Measurements from ENCODE around the gene BCL11B. TPM values are rescaled to one million over a fixed set of nuclear protein-coding genes. Genes with fewer than 3 reads are reported as not detected.

Gene BCL11B
- total RNA-seq, 2 experiments from 2014 or later: not detected

GRCh38 chr14:99192028-99192621, 79.9 kb downstream of the BCL11B start:
- Histone ChIP-seq H3K4me1 (ENCODE audit: insufficient read depth, low read length, poor library complexity, severe bottlenecking) (no peaks in the 10 kb centered on the region), H3K79me2 (ENCODE audit: insufficient read depth, low read depth, low read length) (no peaks in the 10 kb centered on the region), H4K20me1 (ENCODE audit: insufficient read depth, low read length) (no peaks in the 10 kb centered on the region), H3K4me3 (ENCODE audit: low read depth, low read length, poor library complexity, severe bottlenecking) (no peak overlapping the region), H3K27ac (ENCODE audit: low read depth, low read length, poor library complexity, severe bottlenecking) (no peak overlapping the region), H3K4me2 (ENCODE audit: low read length) (no peak overlapping the region), H2AFZ (ENCODE audit: low read length) (no peak overlapping the region), H3K36me3 (ENCODE audit: insufficient read depth, low read length) (no peaks in the 10 kb centered on the region), H3K9me2 (ENCODE audit: insufficient read depth, low read length) (no peaks in the 10 kb centered on the region), H3K9me3 (ENCODE audit: low read length) (no peaks in the 10 kb centered on the region)
- POLR2A ChIA-PET: no interaction called here
- intact Hi-C loops (cut with micrococcal nuclease; ENCODE audit: unreplicated experiment): no loop called here
- TF ChIP-seq EZH2phosphoT487 (IDR thresholded peaks at IDR 0.05; ENCODE audit: borderline replicate concordance, low read depth, low read length) (no peak), CTCF (conservative IDR thresholded peaks at IDR 0.05; ENCODE audit: low read length) (no peak)
- CTCF ChIA-PET (ENCODE audit: unreplicated experiment): no interaction called here
- no peak for DNase-seq (ENCODE audit: low spot score)
- BruUV-seq (replicated peaks): no TSS peak

GRCh38 chr14:99191395-99192027, 80.5 kb downstream of the BCL11B start:
- H3K9me2 ChIP-seq (ENCODE audit: insufficient read depth, low read length): no peaks in the 10 kb centered on the region
- ChIA-PET POLR2A (no interaction called here), CTCF (ENCODE audit: unreplicated experiment) (no interaction called here)
- H3K79me2 ChIP-seq (ENCODE audit: insufficient read depth, low read depth, low read length): no peaks in the 10 kb centered on the region
- intact Hi-C loops (cut with micrococcal nuclease; ENCODE audit: unreplicated experiment): no loop called here
- BruUV-seq (replicated peaks): no TSS peak
- H2AFZ ChIP-seq (ENCODE audit: low read length): no peak overlapping the region
- H3K4me1 ChIP-seq (ENCODE audit: insufficient read depth, low read length, poor library complexity, severe bottlenecking): no peaks in the 10 kb centered on the region
- no peaks in the 10 kb centered on the region for H3K36me3 ChIP-seq (ENCODE audit: insufficient read depth, low read length)
- no peak overlapping the region for H3K4me3 ChIP-seq (ENCODE audit: low read depth, low read length, poor library complexity, severe bottlenecking)
- no peak overlapping the region for H3K27ac ChIP-seq (ENCODE audit: low read depth, low read length, poor library complexity, severe bottlenecking)
- no peak overlapping the region for H3K4me2 ChIP-seq (ENCODE audit: low read length)
- DNase-seq (ENCODE audit: low spot score): no peak
- no peaks in the 10 kb centered on the region for H3K9me3 ChIP-seq (ENCODE audit: low read length)
- H4K20me1 ChIP-seq (ENCODE audit: insufficient read depth, low read length): no peaks in the 10 kb centered on the region
- TF ChIP-seq EZH2phosphoT487 (IDR thresholded peaks at IDR 0.05; ENCODE audit: borderline replicate concordance, low read depth, low read length) (no peak), CTCF (conservative IDR thresholded peaks at IDR 0.05; ENCODE audit: low read length) (no peak)

GRCh38 chr14:99190696-99191394, 81.2 kb downstream of the BCL11B start:
- no peaks in the 10 kb centered on the region for H3K4me1 ChIP-seq (ENCODE audit: insufficient read depth, low read length, poor library complexity, severe bottlenecking)
- BruUV-seq (replicated peaks): no TSS peak
- no peaks in the 10 kb centered on the region for H3K9me3 ChIP-seq (ENCODE audit: low read length)
- H3K4me2 ChIP-seq (ENCODE audit: low read length): no peak overlapping the region
- no peak overlapping the region for H3K27ac ChIP-seq (ENCODE audit: low read depth, low read length, poor library complexity, severe bottlenecking)
- H4K20me1 ChIP-seq (ENCODE audit: insufficient read depth, low read length): no peaks in the 10 kb centered on the region
- no peak for TF ChIP-seq EZH2phosphoT487 (IDR thresholded peaks at IDR 0.05; ENCODE audit: borderline replicate concordance, low read depth, low read length)
- 0 out of 2 replicates have a peak, but pooled peaks have one; percentile 26 for TF ChIP-seq CTCF (conservative IDR thresholded peaks at IDR 0.05; ENCODE audit: low read length)
- ChIA-PET CTCF (ENCODE audit: unreplicated experiment) (no interaction called here), POLR2A (interaction anchor here (0.7 kb wide), 1 partner anchor 139 kb away, joined by 3 read pairs; no protein-coding TSS in a partner anchor)
- no peaks in the 10 kb centered on the region for H3K79me2 ChIP-seq (ENCODE audit: insufficient read depth, low read depth, low read length)
- H2AFZ ChIP-seq (ENCODE audit: low read length): no peak overlapping the region
- H3K36me3 ChIP-seq (ENCODE audit: insufficient read depth, low read length): no peaks in the 10 kb centered on the region
- no peak overlapping the region for H3K4me3 ChIP-seq (ENCODE audit: low read depth, low read length, poor library complexity, severe bottlenecking)
- DNase-seq (ENCODE audit: low spot score): no peak
- intact Hi-C loops (cut with micrococcal nuclease; ENCODE audit: unreplicated experiment): no loop called here
- no peaks in the 10 kb centered on the region for H3K9me2 ChIP-seq (ENCODE audit: insufficient read depth, low read length)

Measured in OCI-LY7 (cell line).